Stimulated activated CD4-positive, alpha-beta T cell treated with anti-CD3 and anti-CD28 coated beads, Interleukin-12 subunit alpha, Interleukin-12 subunit beta, amount 100 ng/mL, for 48 hours (primary cell): ENCODE results near the gene C14orf119.

Experiments used
- DNase-seq, 3 donors: peaks; one replicate each; pipeline ENCODE4 v3.0.0-alpha.2; 2020; ENCODE audit warnings: low read depth in 2 of 3, low spot score in 1 of 3

The C14orf119 gene

GRCh38 chr14:23086565-23086964 lies 8.7 kb upstream of the C14orf119 start:
- DNase-seq = no peak

GRCh38 chr14:23089498-23090253 lies 5.6 kb upstream of the C14orf119 start:
- no peak for DNase-seq

GRCh38 chr14:23090254-23090636 lies 5.1 kb upstream of the C14orf119 start:
- no peak for DNase-seq

- DNase-seq = no peak
Observed at GRCh38 chr14:23091294-23092225, 3.7 kb upstream of the C14orf119 start.

GRCh38 chr14:23093104-23093503 lies 2.2 kb upstream of the C14orf119 start:
- DNase-seq = no peak

GRCh38 chr14:23093526-23093925 lies 1.8 kb upstream of the C14orf119 start:
- DNase-seq = no peak

- no peak for DNase-seq
Observed at GRCh38 chr14:23093991-23094665, 1.2 kb upstream of the C14orf119 start.

GRCh38 chr14:23094666-23095195 lies 574 bp upstream of the C14orf119 start, which contains the start of gene ACIN1:
ACIN1 (minus strand) TSS chr14:23095136; CDS start chr14:23095112, 24 bp downstream.
- peak; percentile 52 to 66 (median 57) for DNase-seq

- DNase-seq = no peak
Observed at GRCh38 chr14:23097786-23098185, 2.5 kb downstream of the C14orf119 start.

GRCh38 chr14:23099212-23099861 lies 4.0 kb downstream of the C14orf119 start:
- no peak for DNase-seq

GRCh38 chr14:23101213-23101970 lies 6.1 kb downstream of the C14orf119 start:
- no peak for DNase-seq

- no peak for DNase-seq
Observed at GRCh38 chr14:23101986-23102625, 6.8 kb downstream of the C14orf119 start.

- DNase-seq = no peak
Observed at GRCh38 chr14:23102801-23103200, 7.5 kb downstream of the C14orf119 start.

- no peak for DNase-seq
Observed at GRCh38 chr14:23103581-23103980, 8.3 kb downstream of the C14orf119 start.

GRCh38 chr14:23104070-23104590 lies 8.8 kb downstream of the C14orf119 start:
- no peak for DNase-seq

- DNase-seq = no peak
Observed at GRCh38 chr14:23104591-23105347, 9.5 kb downstream of the C14orf119 start, which contains the start of gene CIROP. CIROP (minus strand) TSS chr14:23104989; CDS start chr14:23104920, 69 bp downstream.

GRCh38 chr14:23105348-23105824 lies 10.1 kb downstream of the C14orf119 start:
- DNase-seq = no peak

- DNase-seq = no peak
Observed at GRCh38 chr14:23106747-23107045, 11.4 kb downstream of the C14orf119 start.
